Islet of Langerhans (tissue), 1 donor: ENCODE data around the gene LRRC75A.
"Not testable (repeated sequence)": the region's sequence is repeated elsewhere in the genome, so short reads cannot be mapped to it uniquely, and the experiment has no call there.

ENCODE experiments used
- FAIRE-seq: peaks from one replicate; lab custom pipeline; 2011; peaks lifted over from hg19 to GRCh38; lab: Jason Lieb, UNC

Gene LRRC75A, protein sequence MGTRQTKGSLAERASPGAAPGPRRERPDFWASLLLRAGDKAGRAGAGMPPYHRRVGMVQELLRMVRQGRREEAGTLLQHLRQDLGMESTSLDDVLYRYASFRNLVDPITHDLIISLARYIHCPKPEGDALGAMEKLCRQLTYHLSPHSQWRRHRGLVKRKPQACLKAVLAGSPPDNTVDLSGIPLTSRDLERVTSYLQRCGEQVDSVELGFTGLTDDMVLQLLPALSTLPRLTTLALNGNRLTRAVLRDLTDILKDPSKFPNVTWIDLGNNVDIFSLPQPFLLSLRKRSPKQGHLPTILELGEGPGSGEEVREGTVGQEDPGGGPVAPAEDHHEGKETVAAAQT

DNA sequence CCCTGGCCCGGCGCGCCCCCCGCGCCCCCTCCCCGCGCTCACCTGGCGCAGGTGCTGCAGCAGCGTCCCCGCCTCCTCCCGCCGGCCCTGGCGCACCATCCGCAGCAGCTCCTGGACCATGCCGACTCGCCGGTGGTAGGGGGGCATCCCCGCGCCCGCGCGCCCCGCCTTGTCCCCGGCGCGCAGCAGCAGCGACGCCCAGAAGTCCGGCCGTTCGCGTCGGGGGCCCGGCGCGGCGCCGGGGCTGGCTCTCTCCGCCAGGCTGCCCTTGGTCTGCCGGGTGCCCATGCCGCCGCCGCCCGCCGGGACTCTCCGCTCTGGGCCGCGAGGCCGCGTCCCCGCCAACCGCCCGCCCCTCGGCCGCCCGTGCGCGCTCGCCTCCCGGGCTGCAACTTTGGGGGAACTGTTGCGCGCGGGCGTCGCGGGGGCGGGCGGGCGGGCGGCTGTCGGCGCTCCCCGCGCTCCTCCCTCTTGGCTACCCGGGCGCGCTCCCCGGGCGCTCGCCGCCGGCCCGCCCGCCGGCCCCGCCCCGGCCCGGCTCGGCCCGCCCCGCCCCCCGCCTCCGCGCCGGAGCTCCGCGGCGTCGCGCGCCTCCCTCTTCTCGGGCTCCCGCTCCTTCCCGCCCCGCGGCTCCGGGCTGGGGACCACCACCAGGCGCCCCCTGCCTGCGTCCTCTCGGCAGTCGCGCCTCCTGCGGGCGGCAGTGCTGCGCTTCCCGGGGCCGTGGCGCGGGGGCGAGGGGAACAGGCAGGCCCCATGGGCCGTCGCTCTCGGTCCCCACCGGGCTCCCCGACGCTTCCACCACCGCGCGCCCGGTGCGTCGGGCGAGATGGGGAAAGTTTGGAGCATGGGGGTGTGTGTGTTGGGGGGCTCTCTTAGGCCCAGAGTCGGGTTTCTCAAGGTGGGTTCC lies at the start of gene LRRC75A:
Gene LRRC75A, minus strand, starts transcription at position 491 of the 910 bp plus-strand sequence. Its CDS starts 203 bp downstream, at position 288.
- no peak for FAIRE-seq

DNA sequence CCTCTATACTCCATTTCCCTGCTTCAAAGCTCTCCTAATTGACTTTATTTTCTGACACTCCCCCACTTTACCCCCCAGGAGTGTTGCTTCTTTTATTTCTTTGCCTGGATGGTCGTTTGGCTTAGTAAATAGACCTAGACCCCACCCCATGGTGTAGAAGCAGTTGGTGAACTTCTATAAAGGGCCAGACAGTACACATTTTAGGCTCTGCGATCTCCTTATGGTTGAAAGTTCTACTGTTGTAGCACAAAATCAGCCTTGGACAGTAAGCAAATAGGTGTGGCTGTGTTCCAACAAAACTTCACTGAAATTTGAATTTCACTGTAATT lies 45.1 kb upstream of the LRRC75A start:
- FAIRE-seq: no peak

DNA sequence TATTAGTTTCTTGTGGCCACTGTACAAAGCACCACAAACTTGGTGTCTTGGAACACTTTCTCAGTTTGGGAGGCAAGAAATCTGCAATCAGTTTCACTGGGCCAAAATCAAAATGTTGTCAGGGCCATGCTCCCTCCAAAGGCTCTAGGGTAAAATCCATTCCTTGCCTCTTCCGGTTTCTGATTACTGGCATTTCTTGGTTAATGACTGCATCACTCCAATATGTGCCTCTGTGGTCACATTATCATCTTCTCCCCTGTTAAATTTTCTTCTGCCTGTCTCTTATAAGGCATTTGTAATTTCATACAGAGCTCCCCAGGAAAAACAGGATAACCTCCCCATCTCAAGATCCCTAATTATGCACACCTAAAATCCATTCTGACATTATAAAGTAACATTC lies 42.2 kb upstream of the LRRC75A start:
- no peak for FAIRE-seq

GRCh38 chr17:16529906-16530305 lies 37.9 kb upstream of the LRRC75A start:
- FAIRE-seq: no peak

DNA sequence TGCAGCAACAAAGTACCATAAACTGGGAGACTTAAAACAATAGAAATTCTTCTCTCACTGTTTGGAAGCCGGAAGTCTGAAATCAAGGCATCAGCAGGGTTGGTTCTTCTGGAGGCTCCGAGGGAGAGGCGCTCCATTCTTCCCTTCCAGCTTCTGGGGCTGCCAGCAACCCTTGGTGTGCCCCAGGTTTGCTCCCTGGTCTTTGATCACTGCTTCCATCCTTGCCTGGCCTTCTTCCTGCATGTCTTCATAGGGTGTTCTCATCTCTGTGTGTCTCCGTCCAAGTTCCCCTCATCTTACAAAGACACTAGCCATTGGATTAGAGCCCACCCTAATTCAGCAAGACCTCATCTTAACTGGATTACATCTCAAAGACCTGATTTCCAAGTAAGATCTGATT lies 35.3 kb upstream of the LRRC75A start:
- FAIRE-seq: no peak

DNA sequence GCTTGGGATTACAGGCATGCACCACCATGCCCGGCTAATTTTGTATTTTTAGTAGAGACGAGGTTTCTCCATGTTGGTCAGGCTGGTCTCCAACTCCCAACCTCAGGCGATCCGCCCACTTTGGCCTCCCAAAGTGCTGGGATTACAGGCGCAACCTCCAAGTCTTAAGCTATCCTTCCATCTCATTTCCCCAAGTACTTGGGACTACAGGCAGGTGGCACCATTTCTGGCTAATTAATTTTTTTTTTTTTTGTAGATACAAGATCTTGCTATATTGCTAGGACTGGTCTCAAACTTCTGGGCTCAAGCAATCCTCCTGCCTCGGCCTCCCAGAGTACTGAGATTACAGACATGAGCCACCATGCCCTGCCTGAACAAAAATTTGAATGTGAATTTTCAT lies 33.6 kb upstream of the LRRC75A start:
- not testable (repeated sequence) for FAIRE-seq

DNA sequence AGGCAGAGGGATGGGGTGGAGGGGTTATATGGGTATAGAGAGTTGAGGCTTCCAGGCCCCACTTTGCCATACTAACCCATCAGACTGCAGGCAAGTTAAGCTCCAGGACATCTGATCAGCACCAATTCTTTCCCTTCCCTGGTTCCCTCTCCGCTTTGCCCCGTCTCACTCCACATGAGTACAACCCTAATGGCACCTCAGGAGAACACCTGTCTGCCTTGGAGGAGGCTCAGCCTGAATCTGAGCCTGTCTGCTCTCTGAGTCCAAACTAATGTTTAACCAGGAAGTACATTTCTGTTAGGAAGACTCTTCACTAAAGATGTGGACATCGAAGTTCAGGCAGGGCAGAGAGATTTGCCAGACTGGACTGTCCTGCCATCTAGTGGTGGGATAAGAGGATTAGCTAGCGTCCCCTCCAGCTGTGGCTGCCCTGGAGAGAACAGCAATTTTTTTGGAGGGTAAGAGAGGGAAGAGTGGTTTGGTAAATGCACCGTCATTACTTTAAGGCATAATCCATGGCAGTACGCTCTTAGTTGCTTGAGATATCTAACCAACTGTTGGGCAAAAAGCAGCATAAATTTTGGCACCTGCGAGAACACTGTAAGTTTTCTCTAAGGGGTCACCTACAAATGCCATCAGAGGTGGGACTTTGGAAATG lies 29.2 kb upstream of the LRRC75A start:
- peak; percentile 89 for FAIRE-seq

DNA sequence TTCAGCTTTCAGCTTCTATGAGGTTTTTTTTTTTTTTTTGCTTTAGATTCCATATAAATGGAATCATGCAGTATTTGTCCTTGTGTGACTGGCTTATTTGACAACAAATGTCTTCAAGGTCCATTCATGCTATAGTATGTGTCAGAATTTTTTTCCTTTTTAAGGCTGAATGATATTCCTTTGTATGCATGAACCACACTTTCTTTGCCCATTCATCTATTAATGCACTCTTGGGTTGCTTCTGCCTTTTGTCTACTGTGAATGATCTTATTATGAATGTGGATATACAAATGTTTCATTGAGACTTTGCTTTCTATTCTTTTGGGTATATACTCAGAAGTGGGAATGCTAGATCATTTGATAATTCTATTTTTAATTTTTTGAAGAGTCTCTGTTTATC lies 27.0 kb upstream of the LRRC75A start:
- FAIRE-seq: no peak

DNA sequence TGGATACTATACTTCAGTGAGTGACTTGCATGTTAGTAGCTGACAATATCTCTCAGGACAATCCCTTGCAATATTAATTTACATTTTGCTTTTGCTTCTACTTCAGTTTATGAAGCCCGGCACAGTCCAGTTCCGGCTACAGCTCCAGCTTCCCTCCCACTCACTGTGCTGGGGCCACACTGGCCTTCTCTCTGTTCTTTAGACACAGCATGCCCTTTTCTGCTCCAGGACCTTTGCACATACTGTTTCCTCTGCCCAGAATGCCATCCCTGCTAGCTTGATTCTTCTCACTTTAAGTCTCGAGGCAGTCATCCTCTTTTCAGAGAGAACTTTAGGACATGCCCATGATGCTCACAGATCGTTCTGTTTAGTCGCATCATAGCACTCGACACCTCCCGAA lies 25.5 kb upstream of the LRRC75A start:
- no peak for FAIRE-seq

GRCh38 chr17:16516594-16517051 lies 24.6 kb upstream of the LRRC75A start:
- no peak for FAIRE-seq

- FAIRE-seq: no peak
Measured at GRCh38 chr17:16515933-16516332, 23.9 kb upstream of the LRRC75A start.

DNA sequence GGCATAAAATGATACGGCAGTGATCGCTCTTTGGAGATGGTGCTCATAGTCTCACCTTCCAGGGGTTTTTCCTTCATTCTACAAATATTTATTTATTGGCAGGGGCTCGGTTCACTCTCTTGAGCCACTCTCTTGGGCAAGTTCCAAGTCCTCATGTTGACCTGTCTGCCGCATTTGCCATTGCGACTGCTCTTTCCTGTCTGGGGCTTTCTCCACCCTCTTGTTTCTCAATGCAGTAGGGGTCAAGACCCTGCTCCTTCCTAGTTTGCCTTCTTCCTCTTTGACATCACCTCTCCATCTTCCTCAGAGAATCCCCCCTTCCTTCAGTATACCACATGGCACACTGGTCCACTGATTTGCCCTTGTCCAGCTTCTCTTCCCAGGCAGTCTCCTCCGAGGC lies 21.9 kb upstream of the LRRC75A start:
- FAIRE-seq: no peak

DNA sequence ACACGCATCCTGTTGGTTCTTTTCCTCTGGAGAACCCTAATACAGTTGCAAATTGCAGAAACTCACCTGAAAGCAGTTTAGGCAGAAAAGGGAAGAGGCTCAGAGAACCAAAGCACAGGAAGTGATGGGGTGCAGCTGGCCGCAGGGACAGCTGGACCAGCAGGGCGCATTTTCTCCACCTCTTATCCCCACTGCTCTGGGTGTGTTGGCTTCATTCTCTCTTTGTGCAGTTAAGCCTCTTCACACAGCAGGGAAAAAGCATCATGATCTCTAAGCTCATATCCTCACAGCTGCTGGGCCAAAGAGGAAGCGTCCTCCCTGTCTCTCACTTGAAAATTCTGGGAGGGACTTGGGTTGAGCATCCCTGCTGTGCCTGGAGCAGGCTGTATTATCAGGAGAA lies 20.0 kb upstream of the LRRC75A start:
- FAIRE-seq: no peak

- FAIRE-seq: no peak
Measured at GRCh38 chr17:16511593-16511992, 19.6 kb upstream of the LRRC75A start.

DNA sequence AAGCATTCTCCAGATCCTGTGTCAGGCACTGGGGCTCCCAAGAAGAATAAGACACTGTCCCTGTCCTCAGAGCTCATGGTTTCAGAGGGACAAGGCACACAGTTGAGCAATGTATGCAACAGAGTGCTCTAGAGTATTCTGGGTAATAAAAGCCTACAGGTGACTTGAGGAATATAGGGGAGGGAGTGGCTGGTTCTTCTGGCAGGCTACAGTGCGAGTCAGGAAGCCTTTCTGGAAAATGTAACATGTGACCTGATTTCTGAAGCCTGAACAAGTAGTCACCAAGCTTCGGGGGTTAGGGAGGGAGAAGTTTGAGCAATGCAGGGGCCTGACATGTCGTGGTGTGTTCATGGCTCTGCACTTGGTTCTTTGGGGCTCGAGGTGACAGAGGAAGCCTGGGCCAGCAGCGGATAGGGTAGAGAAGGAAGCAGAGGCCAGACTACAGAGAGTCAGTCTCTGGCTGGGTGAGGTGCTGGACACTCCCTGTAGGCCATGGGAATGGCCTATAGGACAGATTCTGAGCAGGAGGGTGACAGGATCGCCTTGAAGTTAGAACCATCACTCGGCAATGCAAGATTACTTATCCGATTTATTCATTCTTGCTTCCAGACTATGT lies 16.0 kb upstream of the LRRC75A start:
- FAIRE-seq: no peak

DNA sequence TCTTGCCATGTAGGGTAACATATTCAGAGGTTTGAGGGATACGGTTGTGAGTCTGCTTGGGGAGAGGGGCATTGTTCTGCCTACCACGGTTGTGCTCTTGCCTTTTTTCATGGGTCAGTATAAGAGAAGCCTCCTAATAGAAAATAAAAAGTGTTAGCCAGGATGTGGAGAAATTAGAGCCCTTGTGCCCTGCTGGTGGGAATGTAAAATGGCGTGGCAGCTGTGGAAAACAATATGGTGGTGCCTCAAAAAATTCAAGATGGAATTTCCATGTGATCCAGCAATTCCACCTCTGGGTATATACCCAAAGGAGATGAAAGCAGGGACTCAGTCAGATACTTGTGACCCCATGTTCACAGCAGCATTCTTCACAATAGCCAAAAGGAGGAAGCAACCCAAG lies 14.2 kb upstream of the LRRC75A start:
- FAIRE-seq: no peak

GRCh38 chr17:16504984-16505383 lies 13.0 kb upstream of the LRRC75A start:
- FAIRE-seq: no peak

- no peak for FAIRE-seq
Measured at GRCh38 chr17:16496820-16497489, 5.0 kb upstream of the LRRC75A start.

- no peak for FAIRE-seq
Measured at GRCh38 chr17:16495980-16496819, 4.2 kb upstream of the LRRC75A start.

GRCh38 chr17:16495561-16495960 lies 3.6 kb upstream of the LRRC75A start:
- no peak for FAIRE-seq

GRCh38 chr17:16494059-16494458 lies 2.1 kb upstream of the LRRC75A start:
- no peak for FAIRE-seq
